Nephron progenitor cell (in vitro differentiated cells): ENCODE data around the gene ADGRG1.

Experiments
- DNase-seq: peaks from one replicate; pipeline ENCODE4 v3.0.0; 2021
- H3K27ac Mint-ChIP-seq: 2 replicates; pipeline ENCODE4 v1.8.0; 2021; ENCODE audit warnings: mild to moderate bottlenecking, moderate library complexity, mixed read lengths
- H3K27me3 Mint-ChIP-seq: 2 replicates; pipeline ENCODE4 v1.8.0; 2021; ENCODE audit warnings: mild to moderate bottlenecking, low read depth, mixed read lengths; ENCODE audit not compliant: poor library complexity
- H3K36me3 Mint-ChIP-seq: 2 replicates; pipeline ENCODE4 v1.8.0; 2021; ENCODE audit warnings: low read depth, mixed read lengths
- H3K4me1 Mint-ChIP-seq: 2 replicates; pipeline ENCODE4 v1.8.0; 2021; ENCODE audit warnings: mixed read lengths
- H3K4me3 Mint-ChIP-seq: 2 replicates; pipeline ENCODE4 v1.8.0; 2021; ENCODE audit warnings: mild to moderate bottlenecking, moderate library complexity, mixed read lengths
- H3K9me3 Mint-ChIP-seq: 2 replicates; pipeline ENCODE4 v1.8.0; 2021; ENCODE audit warnings: mild to moderate bottlenecking, moderate library complexity, mixed read lengths
- TF ChIP-seq, protein P1 (sequence below): fragments of 200-600 bp; sonication (generic); IDR thresholded peaks from 2 replicates; pipeline ENCODE4 v1.5.0; 2021; ENCODE audit warnings: antibody characterized with exemption

Gene ADGRG1

DNA sequence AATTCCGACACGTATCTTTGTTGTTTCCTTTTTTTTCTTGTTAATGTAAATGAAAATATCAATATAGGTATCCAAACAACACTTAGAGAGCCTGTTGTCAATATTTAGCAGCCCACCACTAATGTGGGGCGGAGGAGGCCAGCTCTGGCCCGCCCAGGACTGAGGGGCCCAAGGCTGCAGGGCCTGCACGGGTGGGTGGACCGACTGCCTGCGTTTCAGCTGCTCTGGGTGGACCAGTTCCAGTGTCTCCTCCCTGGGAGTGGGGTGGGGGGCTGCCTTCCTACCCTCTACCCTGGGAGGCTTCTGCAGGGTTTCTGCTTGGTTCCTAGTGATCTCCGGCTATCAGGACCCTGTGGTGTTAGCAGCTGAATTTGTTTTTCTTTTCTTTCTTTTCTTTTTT, 15.9 kb upstream of the ADGRG1 start:
- Mint-ChIP-seq H3K27me3 (peaks cover 16% of the 10 kb centered on the region), H3K9me3 (no peaks in the 10 kb centered on the region), H3K36me3 (no peaks in the 10 kb centered on the region), H3K4me1 (peaks cover 10% of the 10 kb centered on the region), H3K4me3 (no peak overlapping the region), H3K27ac (no peak overlapping the region)
- DNase-seq: no peak
- TF ChIP-seq, protein P1, sequence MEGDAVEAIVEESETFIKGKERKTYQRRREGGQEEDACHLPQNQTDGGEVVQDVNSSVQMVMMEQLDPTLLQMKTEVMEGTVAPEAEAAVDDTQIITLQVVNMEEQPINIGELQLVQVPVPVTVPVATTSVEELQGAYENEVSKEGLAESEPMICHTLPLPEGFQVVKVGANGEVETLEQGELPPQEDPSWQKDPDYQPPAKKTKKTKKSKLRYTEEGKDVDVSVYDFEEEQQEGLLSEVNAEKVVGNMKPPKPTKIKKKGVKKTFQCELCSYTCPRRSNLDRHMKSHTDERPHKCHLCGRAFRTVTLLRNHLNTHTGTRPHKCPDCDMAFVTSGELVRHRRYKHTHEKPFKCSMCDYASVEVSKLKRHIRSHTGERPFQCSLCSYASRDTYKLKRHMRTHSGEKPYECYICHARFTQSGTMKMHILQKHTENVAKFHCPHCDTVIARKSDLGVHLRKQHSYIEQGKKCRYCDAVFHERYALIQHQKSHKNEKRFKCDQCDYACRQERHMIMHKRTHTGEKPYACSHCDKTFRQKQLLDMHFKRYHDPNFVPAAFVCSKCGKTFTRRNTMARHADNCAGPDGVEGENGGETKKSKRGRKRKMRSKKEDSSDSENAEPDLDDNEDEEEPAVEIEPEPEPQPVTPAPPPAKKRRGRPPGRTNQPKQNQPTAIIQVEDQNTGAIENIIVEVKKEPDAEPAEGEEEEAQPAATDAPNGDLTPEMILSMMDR: no peak

DNA sequence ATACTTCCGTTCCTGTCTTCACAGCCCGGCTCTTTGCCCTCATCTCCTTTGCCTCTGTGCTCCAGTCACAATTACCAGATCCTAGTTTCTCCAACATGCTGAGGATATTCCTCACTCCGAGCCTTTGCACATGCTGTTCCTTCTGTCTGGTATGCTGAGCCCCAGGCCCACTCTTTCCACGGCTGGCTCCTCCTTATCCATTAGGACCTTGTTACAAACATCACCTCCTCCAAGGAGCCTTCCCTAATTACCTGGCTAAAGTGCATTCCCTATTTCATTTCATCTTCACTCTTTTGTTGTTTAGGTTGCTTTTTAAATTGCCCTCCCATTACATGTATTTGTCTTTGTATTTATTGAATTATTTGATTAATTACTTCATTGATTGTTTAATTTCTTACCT, 14.9 kb upstream of the ADGRG1 start:
- H3K27me3 Mint-ChIP-seq: peaks cover 14% of the 10 kb centered on the region
- H3K27ac Mint-ChIP-seq: no peak overlapping the region
- H3K36me3 Mint-ChIP-seq: no peaks in the 10 kb centered on the region
- no peak for DNase-seq
- no peaks in the 10 kb centered on the region for H3K9me3 Mint-ChIP-seq
- TF ChIP-seq, protein P1: no peak
- H3K4me3 Mint-ChIP-seq: no peak overlapping the region
- H3K4me1 Mint-ChIP-seq: peaks cover 16% of the 10 kb centered on the region

DNA sequence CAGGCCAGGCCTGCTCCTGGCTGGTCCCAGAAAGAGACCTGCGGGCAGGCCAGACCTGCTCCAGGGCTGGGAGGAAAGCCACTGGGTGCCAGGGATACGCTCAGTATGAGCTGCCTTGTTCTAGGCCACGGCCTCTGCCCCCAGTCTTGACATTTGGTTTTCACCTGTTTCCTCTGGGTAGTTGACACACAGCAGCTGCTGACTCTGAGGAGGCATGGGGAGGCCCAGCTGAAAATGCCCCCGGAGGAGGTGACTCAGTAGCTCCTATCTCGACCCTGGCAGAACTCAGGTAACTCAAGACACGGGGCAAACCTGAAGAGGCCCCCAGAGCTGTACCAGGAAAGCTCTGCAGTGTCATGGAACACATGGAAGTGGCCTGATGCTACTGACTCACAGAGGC, 13.9 kb upstream of the ADGRG1 start:
- Mint-ChIP-seq H3K36me3 (no peaks in the 10 kb centered on the region), H3K4me3 (no peak overlapping the region), H3K4me1 (peaks cover 20% of the 10 kb centered on the region), H3K9me3 (no peaks in the 10 kb centered on the region), H3K27ac (no peak overlapping the region), H3K27me3 (peaks cover 7% of the 10 kb centered on the region)
- DNase-seq: no peak
- TF ChIP-seq, protein P1: no peak

DNA sequence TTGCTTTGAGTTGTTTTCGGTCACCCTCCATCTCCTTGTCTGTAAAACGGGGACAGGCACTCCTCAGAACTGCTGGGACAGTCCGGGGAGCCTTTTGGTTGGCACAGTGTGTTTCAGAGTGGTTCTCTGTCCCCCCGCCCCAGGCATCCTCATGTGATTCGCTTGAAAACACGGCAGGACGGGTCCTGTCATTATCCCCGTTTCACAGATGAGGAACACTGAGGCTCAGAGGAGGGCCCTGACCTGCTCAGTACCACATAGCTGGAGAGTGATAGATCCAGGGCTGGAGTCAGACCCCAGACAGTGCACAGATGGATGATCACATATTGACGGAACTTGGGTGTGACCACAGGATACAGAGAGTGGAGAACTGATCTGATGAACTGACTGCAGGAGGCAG, 13.5 kb upstream of the ADGRG1 start:
- no peaks in the 10 kb centered on the region for H3K36me3 Mint-ChIP-seq

DNA sequence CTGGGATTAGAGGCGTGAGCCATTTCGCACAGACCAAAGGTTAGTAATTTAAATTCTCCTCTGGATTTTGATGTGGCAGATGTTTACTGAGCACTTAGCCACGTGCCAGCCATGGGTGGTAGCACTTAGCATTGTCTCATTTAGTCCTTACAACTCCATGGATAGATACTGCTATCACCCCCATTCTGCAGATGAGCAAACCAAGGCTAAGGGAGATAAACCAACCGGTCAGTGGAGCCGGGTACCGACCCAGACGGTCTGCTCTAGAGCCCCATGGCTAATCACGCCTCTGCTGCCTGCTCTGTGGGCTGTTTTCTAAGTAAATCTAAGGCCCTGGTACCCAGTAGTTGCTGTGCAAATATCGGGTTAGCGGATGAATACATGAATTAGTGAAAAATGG, 12.6 kb upstream of the ADGRG1 start:
- DNase-seq: no peak

More for the DNA sequence above, 13.5 kb upstream of the ADGRG1 start:
- Mint-ChIP-seq H3K9me3 (no peaks in the 10 kb centered on the region), H3K27ac (no peak overlapping the region), H3K27me3 (peaks cover 7% of the 10 kb centered on the region), H3K4me3 (no peak overlapping the region), H3K4me1 (peaks cover 19% of the 10 kb centered on the region)
- TF ChIP-seq, protein P1: no peak
- DNase-seq: no peak

DNA sequence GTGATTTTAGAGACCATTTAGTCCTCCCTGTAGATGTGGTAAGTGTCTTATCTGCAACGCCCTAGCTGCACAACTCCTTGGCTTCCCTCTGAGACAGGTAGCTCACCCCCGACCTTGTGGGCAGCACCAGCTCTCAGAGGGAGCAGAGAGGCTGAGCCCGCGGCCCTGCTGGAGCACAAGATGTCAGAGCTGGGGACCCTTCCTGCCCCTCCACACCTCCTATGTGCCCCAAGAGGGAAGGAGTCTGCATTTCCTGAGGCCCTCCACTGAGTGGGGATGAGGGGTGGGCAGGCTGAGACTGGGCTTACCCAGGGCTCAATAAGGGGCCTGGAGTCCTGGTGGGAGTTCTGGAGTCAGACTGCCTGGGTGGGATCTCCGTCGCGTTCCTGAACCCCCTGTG, 12.2 kb upstream of the ADGRG1 start:
- Mint-ChIP-seq H3K9me3 (no peaks in the 10 kb centered on the region), H3K27me3 (peaks cover 4% of the 10 kb centered on the region), H3K36me3 (no peaks in the 10 kb centered on the region), H3K4me3 (no peak overlapping the region), H3K4me1 (peaks cover 19% of the 10 kb centered on the region), H3K27ac (no peak overlapping the region)
- DNase-seq: no peak
- TF ChIP-seq, protein P1: no peak

More for the DNA sequence above, 12.6 kb upstream of the ADGRG1 start:
- H3K4me3 Mint-ChIP-seq: no peak overlapping the region
- H3K4me1 Mint-ChIP-seq: peaks cover 19% of the 10 kb centered on the region
- no peaks in the 10 kb centered on the region for H3K36me3 Mint-ChIP-seq
- H3K27me3 Mint-ChIP-seq: peaks cover 4% of the 10 kb centered on the region
- H3K27ac Mint-ChIP-seq: no peak overlapping the region
- TF ChIP-seq, protein P1: no peak
- H3K9me3 Mint-ChIP-seq: no peaks in the 10 kb centered on the region
